Gastroesophageal sphincter (tissue), 3 donors: ENCODE measurements around the gene MLNR.

ENCODE experiments used
- CTCF ChIP-seq, 4 experiments: fragments of 200-600 bp in 2 of 4; fragments of 450-650 bp in 2 of 4; sonication (generic) in 1 of 4; IDR thresholded peaks; one replicate each; pipeline ENCODE4 v1.5.1; 2017 to 2019; ENCODE audit warnings: antibody characterized with exemption in 4 of 4, mild to moderate bottlenecking in 2 of 4, moderate library complexity in 2 of 4
- POLR2AphosphoS5 ChIP-seq: sonication (generic); formaldehyde crosslinking; IDR thresholded peaks from one replicate; pipeline ENCODE4 v1.6.1; 2017; ENCODE audit warnings: antibody characterized with exemption

- TF ChIP-seq CTCF (IDR thresholded peaks at IDR 0.05) (no peak), POLR2AphosphoS5 (no peak)
These were observed 15.8 kb downstream of the MLNR start for GRCh38 chr13:49235856-49236431.
